Hepatocyte (in vitro differentiated cells): Measurements from ENCODE around the gene APBA1.

Source experiments
- EZH2 ChIP-seq: fragments of 200-600 bp; sonication (generic); IDR thresholded peaks from 2 replicates; pipeline ENCODE4 v1.6.1; 2016; ENCODE audit warnings: antibody characterized with exemption, mild to moderate bottlenecking, borderline replicate concordance
- TF ChIP-seq, protein P1 (sequence below): fragments of 200-600 bp; sonication (generic); IDR thresholded peaks from 2 replicates; pipeline ENCODE4 v1.5.1; 2016; ENCODE audit warnings: antibody characterized with exemption, mild to moderate bottlenecking; ENCODE audit not compliant: poor library complexity

DNA sequence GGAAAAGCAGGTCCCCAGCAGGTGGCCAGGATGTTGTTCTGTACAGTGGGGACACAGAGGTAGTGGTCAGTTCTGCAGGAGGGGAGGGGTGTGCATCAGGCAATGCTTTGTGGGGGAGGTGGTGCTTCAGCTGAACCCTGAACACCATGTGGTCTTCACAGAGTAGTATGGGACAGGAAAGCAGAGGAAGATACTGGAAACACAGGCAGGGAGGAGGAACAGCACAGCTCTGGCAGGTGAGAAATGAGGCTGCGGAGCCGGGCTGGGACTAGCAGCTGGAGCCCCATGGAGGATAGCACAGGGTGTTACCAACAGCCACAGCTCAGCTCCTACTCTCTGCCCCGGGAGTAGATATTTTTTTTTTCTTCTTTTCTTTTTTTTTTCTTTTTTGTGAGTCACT is 185.7 kb downstream of the APBA1 start:
- TF ChIP-seq, protein P1, sequence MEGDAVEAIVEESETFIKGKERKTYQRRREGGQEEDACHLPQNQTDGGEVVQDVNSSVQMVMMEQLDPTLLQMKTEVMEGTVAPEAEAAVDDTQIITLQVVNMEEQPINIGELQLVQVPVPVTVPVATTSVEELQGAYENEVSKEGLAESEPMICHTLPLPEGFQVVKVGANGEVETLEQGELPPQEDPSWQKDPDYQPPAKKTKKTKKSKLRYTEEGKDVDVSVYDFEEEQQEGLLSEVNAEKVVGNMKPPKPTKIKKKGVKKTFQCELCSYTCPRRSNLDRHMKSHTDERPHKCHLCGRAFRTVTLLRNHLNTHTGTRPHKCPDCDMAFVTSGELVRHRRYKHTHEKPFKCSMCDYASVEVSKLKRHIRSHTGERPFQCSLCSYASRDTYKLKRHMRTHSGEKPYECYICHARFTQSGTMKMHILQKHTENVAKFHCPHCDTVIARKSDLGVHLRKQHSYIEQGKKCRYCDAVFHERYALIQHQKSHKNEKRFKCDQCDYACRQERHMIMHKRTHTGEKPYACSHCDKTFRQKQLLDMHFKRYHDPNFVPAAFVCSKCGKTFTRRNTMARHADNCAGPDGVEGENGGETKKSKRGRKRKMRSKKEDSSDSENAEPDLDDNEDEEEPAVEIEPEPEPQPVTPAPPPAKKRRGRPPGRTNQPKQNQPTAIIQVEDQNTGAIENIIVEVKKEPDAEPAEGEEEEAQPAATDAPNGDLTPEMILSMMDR = no peak
- TF ChIP-seq EZH2 = no peak
